ENCODE data around the gene ULK1. TPM values are rescaled to one million over a fixed set of nuclear protein-coding genes. Genes with fewer than 3 reads are reported as not detected.

ULK1 gene
- total RNA-seq, 4 donors from 2014 or later, result 27.9 to 81.2 (median 48.6) TPM

DNA sequence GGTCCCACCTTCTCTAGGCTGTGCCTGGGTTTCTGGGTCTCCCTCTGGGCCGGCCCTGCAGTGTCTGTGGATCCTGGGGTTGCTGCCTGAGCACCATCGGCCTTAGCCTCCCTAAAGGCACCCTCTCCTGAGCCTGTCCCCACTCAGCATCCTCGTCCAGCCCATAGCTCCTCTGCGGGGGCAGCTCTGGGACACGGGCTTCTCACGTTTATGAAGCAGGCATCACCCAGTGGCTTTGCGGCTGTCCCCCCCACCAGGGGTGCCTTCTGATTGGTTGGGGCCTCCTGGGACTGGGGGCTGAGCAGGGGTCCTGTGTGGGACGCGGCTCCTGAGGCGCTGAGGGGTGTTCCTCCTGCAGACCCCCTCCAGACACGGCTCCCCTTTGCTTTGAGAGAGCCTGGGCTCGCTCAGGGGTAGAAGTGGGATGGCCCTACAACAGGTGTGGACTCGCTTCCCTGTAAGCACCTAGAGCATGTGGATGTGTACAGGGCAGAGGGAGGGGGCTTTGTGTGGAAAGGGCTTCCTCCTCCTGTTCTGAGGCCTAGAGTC lies 10.7 kb downstream of the ULK1 start:
- ATAC-seq (no peak), DNase-seq (peak in 1 of 2 donors; percentile 12)
- intact Hi-C loops (cut with DNase I; ENCODE audit: low total_unique reads) (no loop called here), in situ Hi-C loops (cut with MboI; ENCODE audit: low sequenced_read_pairs in 4 of 4) (no loop called here)
- Histone ChIP-seq H3K27me3 (no peaks in the 10 kb centered on the region), H3K9me3 (no peaks in the 10 kb centered on the region), H3K27ac (peak overlapping the region in 1 of 4 donors; percentile 20), H3K36me3 (peaks cover 0 to 27% of the 10 kb centered on the region in 2 donors), H3K4me3 (no peak overlapping the region), H3K4me1 (peaks cover 39 to 54% of the 10 kb centered on the region in 2 donors)
- no peak for TF ChIP-seq POLR2A (IDR thresholded peaks at IDR 0.05)
- TF ChIP-seq, protein P1, sequence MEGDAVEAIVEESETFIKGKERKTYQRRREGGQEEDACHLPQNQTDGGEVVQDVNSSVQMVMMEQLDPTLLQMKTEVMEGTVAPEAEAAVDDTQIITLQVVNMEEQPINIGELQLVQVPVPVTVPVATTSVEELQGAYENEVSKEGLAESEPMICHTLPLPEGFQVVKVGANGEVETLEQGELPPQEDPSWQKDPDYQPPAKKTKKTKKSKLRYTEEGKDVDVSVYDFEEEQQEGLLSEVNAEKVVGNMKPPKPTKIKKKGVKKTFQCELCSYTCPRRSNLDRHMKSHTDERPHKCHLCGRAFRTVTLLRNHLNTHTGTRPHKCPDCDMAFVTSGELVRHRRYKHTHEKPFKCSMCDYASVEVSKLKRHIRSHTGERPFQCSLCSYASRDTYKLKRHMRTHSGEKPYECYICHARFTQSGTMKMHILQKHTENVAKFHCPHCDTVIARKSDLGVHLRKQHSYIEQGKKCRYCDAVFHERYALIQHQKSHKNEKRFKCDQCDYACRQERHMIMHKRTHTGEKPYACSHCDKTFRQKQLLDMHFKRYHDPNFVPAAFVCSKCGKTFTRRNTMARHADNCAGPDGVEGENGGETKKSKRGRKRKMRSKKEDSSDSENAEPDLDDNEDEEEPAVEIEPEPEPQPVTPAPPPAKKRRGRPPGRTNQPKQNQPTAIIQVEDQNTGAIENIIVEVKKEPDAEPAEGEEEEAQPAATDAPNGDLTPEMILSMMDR (IDR thresholded peaks at IDR 0.05 in 4 of 5, conservative IDR thresholded peaks at IDR 0.05 in 1 of 5), result no peak

DNA sequence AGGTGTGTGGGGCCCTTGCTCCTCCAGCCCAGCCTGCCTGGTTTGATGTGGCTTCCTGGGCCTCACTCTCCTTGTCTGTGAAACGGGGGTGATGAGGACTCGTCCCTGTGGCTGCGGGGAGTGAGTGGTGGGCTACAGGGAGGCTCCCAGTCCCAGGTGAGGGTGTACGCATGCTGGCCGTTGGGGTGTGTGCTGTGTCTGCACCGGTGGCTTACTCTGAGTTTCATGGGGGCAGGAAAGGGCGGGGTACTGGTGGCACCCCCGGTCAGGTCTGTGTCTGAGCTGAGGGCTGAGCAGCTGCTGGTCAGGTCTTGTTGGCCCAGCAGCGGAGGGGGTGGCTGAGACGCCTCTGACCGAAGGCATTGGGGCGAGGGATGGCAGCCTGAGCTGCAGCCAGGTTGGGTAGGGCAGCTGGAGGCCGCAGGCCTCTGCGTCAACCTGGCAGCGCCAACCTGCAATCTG lies 11.2 kb downstream of the ULK1 start:
- no peak overlapping the region for H3K4me3 ChIP-seq
- peak overlapping the region in 1 of 4 donors; percentile 20 for H3K27ac ChIP-seq
- no peak for DNase-seq
- no peaks in the 10 kb centered on the region for H3K9me3 ChIP-seq
- no peak for ATAC-seq
- H3K4me1 ChIP-seq, result peaks cover 34 to 49% of the 10 kb centered on the region in 2 donors
- in situ Hi-C loops (cut with MboI; ENCODE audit: low sequenced_read_pairs in 4 of 4), result no loop called here
- intact Hi-C loops (cut with DNase I; ENCODE audit: low total_unique reads), result no loop called here
- TF ChIP-seq POLR2A (IDR thresholded peaks at IDR 0.05), result no peak
- TF ChIP-seq, protein P1 (IDR thresholded peaks at IDR 0.05 in 4 of 5, conservative IDR thresholded peaks at IDR 0.05 in 1 of 5), result no peak
- no peaks in the 10 kb centered on the region for H3K27me3 ChIP-seq
- peaks cover 0 to 32% of the 10 kb centered on the region in 2 donors for H3K36me3 ChIP-seq

DNA sequence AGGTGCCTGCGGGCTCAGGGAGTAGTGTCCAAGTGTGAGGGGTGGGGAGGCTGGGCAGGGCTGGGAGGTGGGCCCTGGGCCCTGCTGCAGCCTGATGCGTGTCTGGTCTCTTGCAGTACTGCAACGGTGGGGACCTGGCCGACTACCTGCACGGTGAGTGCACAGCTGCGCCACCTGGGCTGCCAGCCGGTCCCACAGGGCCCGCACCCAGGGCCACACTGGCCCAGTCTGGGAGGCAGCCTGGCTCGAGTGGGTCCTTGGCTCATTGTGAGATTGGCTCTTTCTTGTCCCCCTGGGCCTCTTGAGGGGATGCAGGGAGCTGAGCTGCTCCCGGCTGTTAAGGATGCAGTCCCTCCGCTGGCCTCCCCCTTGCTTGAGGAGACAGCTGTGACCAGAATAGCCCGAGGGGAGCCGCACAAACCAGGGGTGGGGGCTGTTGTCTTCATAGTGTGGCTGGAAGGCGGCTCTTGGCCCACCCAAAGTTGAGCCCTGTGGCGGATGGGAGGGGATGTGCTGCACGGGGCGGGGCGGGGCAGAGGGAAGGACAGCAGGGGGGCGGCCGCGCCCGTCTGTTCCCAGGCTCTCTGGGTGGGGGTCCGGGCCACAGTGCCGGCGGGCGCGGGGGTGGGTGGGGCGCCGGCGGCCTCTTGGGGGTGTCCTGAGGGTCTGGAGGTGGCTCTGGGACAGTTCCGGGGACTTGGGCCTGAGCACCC lies 13.1 kb downstream of the ULK1 start:
- DNase-seq (no peak), ATAC-seq (no peak)
- in situ Hi-C loops (cut with MboI; ENCODE audit: low sequenced_read_pairs in 4 of 4) (no loop called here), intact Hi-C loops (cut with DNase I; ENCODE audit: low total_unique reads) (no loop called here)
- Histone ChIP-seq H3K4me1 (peaks cover 17 to 33% of the 10 kb centered on the region in 2 donors), H3K4me3 (no peak overlapping the region), H3K27me3 (no peaks in the 10 kb centered on the region), H3K27ac (no peak overlapping the region), H3K36me3 (peaks cover 0 to 50% of the 10 kb centered on the region in 2 donors), H3K9me3 (no peaks in the 10 kb centered on the region)
- TF ChIP-seq, protein P1 (IDR thresholded peaks at IDR 0.05 in 4 of 5, conservative IDR thresholded peaks at IDR 0.05 in 1 of 5), result no peak
- TF ChIP-seq POLR2A (IDR thresholded peaks at IDR 0.05), result no peak

DNA sequence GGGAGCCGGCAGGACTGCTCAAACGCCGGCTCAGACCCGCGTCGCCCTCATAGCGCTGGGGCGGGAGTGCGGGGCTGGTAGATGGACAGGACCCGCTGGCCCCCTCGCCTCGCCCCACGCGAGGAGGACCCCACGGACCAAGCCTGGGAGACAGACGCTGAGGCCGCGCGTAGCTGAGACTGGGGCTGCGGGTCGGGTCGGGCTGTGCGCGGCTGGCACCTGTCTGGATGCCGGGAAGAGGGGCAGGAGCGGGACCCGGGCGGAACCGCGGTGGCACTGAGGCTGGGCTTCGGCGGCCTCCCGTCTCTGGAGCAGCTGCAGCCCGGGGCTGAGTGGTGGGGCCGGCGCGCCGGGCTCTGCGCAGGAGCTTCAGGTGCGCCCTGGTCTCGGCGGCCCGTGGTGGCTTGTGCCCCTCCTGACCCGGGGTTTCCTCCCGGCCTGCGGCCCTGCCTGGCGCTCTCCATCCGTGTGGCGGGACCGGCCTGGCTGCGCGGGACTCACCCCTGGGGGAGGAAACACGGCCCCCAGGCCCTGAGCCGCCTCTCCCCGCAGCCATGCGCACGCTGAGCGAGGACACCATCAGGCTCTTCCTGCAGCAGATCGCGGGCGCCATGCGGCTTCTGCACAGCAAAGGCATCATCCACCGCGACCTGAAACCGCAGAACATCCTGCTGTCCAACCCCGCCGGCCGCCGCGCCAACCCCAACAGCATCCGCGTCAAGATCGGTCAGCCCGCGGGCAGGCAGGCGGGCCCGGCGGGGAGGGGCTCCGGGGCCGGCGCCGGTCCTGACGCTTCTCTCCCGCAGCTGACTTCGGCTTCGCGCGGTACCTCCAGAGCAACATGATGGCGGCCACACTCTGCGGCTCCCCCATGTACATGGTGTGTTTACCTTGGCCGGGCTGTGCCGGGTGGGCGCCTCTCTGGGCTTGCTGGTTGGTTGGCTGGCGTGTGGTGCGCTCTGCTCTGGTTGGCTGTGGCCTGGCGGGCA lies 14.0 kb downstream of the ULK1 start:
- peaks cover 8 to 27% of the 10 kb centered on the region in 2 donors for H3K4me1 ChIP-seq
- intact Hi-C loops (cut with DNase I; ENCODE audit: low total_unique reads), result no loop called here
- no peak overlapping the region for H3K27ac ChIP-seq
- H3K36me3 ChIP-seq, result peaks cover 0 to 59% of the 10 kb centered on the region in 2 donors
- TF ChIP-seq POLR2A (IDR thresholded peaks at IDR 0.05), result no peak
- in situ Hi-C loops (cut with MboI; ENCODE audit: low sequenced_read_pairs in 4 of 4), result no loop called here
- DNase-seq (no peak), ATAC-seq (no peak)
- H3K9me3 ChIP-seq, result no peaks in the 10 kb centered on the region
- H3K27me3 ChIP-seq, result no peaks in the 10 kb centered on the region
- H3K4me3 ChIP-seq, result no peak overlapping the region
